HG03025 (cell line): ENCODE results near the gene TRIM24.
"Not testable (repeated sequence)": the region's sequence is repeated elsewhere in the genome, so short reads cannot be mapped to it uniquely, and the experiment has no call there.

Experiments used
- ATAC-seq: cut with Tn5 transposase; IDR thresholded peaks from one replicate; pipeline ENCODE4 v1.9.1; 2021; ENCODE audit warnings: mild to moderate bottlenecking, moderate library complexity; ENCODE audit not compliant: unreplicated experiment, low FRiP score

The TRIM24 gene

DNA sequence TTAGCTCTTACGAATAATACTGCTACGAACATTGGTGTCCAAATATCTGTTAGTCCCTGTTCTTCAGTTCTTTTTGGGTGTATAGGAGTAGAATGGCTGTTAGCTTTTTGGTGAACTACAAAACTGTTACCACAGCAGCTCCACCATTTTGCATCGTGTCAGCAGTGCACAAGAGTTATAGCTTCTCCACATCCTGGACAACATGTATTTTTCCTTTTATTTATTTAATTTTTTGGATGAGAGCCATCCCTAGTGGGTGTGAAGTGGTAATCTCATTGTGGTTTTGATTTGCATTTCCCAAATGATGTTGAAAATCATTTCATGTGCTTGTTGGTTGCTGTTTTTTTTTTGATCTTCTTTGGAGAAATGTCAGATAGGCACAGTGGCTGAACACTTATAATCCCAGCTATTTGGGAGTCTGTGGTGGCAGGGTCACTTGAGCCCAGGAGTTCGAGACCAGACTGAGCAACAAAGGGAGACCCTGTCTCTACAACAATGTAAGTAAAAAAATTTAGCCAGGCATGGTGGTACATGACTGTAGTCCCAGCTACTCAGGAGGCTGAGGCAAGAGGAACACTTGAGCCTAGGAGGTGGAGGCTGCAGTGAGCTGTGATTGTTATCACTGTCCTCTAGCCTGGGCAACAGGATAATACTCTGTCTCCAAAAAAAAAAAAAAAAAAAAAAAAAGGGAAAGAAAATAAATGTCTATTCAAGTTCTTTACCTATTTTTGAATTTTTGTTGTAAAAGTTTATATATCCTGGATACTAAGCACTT is 31.7 kb downstream of the TRIM24 start:
- no peak for ATAC-seq

DNA sequence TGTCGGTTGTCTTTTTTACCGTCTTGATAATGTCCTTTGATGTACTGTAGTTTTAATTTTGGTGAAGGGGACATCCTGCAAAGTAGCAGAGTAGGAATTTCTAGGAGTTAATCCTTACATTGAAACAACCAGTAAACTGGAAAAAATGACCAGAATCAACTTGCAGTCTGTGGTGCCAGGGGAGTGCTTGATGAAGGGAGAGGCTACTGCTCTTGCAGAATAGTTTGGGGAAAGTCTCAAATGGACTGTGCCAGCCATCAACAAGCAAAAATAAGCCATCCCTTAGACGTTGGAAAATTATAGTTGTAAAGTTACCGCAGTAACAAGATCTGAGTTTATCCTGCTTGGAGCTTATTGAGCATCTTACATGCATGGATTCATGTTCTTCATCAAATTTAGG is 32.4 kb downstream of the TRIM24 start:
- ATAC-seq: no peak

DNA sequence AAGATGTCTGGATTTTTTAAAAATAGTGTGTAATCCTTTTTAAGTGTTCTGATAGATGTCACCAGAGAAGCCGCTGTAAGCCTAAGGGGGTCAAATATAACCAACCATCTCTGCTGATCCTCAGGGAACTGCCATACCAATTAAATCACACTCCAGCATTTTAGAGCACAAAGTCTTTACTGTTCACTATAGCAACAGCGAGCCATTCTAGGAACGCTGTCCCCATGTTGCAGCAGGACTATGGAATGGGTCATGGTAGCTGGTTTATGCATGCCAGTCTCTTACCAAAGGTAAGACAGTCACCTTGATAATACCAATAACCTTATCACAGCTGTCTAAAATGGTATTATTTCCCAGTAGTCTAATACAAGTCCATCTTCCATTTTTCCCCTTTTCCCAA is 33.5 kb downstream of the TRIM24 start:
- ATAC-seq: no peak

DNA sequence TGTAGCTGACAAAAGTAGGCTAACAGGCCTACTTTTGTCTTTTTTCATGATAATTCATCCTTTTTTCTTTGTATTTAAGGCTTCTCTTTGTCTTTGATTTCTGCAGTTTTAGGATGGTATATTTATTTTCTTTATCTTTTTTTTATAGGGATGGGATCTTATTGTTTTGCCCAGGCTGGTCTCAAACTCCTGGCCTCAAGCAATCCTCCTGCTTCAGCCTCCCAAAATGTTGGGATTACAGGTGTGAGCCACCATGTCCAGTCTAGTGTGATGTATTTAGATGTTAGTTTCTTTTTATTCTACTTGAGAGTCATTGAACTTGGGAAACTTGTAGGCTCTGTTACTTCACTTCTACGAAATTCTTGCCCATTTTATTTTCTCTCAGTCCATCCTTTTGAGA is 35.4 kb downstream of the TRIM24 start:
- no peak for ATAC-seq

DNA sequence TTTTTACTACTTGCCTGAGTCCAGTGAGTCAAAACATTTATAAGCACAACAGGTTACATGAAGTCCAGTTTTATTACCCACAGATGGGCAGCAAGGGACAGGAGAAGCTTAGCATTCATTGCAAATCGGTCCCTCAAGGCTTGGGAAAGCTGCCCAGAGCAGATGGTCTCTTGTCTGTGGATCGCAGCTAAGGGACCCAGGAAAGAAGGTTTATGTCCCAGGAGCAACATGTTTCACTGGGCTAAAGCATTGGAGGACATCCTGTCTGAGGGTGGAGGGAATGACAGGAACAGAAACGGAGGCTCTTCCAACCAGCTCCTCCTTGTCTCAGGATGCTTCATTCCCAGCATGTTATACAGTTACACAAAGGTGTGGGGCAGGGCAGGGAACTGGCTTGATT is 39.3 kb downstream of the TRIM24 start:
- no peak for ATAC-seq

DNA sequence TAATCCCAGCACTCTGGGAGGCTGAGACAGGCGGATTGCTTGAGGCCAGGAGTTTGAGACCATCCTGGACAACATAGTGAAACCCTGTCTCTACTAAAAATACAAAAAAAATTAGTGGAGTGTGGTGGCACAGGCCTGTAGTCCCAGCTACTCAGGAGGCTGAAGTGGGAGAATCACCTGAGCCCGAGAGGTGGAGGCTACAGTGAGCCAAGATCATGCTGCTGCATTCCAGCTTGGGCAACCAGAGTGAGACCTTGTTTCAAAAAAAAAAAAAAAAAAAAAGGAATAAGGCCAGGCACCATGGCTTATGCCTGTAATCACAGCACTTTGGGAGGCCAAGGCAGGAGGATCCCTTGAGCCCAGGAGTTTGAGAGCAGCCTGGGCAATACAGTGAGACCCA is 40.2 kb downstream of the TRIM24 start:
- ATAC-seq: not testable (repeated sequence)

DNA sequence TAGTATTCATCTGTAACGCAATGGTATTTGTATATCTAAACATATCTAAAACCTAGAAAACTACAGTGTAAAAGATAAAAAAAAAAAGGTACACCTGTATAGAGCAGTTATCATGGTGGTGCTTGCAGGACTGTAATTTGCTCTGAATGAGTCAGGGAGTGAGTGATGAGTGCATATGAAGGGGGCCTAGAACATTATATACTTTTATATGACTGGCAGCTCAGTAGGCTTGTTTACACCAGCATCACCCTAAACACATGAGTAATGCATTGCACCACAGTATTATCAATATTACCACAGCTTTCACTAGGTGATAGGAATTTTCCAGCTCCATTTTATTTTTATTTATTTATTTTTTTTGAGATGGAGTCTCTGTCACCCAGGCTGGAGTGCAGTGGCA is 40.8 kb downstream of the TRIM24 start:
- no peak for ATAC-seq

DNA sequence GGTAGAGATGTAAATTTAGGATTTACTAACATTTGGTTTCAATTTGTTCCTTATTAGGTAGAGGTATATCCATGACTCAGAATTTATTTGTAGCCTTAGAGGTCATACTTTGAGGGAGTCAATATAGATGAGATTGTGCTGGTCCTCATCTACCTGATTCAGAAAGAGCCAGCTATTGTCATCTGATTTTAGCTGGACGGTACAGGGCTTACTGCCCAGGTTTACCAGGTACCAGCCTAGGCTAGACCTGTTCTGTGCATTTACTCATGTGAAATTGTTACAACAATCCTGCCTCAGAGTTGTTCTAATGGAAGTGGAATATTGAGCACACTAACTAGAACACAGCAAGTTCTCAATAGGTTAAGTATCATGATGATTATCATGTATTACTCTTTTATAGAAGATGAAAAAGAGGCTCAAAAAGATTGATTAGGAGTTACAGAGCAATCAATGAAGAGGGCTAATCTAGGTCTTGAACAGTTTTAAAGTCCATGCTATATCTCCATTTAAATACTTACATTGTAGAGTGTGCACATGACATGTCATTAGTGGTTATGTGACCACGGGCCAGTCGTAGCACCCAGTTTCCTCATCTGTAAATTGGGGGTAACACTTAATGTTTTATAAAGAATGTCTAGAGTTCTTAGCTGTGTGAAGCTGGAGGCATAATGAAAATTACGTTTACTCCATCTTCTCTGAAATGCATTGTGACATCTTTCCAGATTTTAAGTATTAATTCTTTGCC is 42.1 kb downstream of the TRIM24 start:
- no peak for ATAC-seq

DNA sequence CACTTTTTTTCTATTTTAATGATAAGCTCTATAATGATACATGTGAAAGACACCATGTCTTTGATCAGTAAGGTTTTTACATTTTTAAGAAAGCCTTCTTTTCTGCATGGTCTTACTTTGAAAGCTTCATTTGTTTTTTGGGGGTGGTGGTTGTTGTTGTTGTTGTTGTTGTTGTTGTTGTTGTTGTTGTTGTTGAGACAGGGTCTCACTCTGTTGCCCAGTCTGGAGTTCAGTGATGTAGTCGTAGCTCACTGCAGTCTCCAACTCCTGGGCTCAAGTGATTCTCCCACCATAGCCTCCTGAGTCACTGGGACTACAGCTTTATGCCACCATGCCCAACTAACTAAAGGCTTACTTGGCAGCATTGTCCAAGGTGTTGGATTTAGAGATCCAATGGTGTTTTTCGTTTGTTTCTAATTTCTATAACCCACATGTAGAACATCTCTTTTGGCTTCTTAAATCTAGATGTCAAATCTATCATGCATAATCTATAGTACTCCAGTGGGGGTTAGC is 45.4 kb downstream of the TRIM24 start:
- ATAC-seq: no peak

DNA sequence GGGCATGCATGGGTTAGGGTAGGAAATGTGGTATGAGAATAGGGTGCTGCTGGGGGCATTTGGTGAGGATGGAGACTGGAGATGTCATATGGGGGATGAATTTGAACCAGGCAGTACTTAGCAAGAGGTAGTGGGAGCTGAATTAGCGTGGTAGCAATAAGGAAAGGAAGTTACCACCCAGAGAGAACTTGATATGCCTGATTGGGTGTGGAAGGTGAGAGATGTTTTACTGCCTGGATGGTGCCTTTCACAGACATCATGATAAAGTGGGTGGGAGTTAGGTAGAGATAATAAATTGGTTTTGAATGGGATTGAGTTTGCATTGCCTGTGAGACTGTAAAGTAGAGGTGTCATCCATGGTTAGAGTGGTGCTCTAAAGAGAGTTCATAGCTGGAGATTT is 46.7 kb downstream of the TRIM24 start:
- no peak for ATAC-seq

DNA sequence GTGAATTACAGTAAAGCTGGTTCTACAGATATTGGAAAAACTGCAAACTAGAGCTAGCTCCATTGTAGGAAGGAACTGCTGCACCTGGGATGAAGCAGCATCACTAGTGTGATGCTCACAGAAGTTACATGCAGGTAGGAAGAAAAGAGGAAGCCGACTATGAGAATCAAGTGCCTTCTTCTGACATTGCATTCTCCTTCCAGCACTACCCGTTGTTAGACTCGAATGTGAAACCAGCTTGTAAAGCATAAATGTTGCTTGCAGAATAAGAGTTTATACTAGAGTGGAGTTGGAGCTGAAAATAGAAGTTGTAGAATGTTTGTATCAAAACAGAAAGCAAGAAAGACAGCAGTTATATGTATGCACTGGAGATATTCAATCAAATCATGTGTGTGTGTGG is 49.9 kb downstream of the TRIM24 start:
- no peak for ATAC-seq

DNA sequence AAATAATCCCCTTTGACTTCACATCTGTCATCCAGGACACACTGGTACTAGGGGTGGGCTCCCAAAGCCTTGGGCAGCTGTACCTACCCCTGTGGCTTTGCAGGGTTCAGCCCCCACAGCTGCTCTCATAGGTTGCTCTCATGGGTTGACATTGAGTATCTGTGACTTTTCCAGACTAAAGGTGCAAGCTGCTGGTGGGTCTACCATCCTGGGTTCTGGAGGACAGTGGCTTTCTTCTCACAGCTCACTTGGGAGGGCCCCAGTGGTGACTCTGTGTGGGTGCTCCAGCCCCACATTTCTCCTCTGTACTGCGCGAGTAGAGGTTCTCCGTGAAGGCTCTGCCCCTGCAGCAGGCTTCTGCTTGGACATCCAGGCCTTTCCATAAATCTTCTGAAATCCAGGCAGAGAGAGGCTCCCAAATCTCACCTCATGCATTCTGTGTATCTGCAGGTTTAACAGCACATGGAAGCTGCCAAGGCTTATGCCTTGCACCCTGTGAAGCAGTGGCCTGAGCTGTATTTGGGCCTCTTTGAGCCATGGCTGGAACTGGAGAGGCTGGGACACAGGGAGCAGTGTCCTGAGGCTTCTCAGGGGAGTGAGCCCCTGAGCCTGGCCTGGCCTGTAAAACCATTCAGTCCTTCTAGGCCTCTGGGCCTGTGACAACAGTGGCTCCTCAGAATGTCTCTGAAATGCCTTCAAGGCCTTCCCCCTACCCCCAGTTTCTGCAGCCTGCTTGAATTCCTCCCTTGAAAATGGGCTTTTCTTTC is 52.2 kb downstream of the TRIM24 start:
- ATAC-seq: no peak

DNA sequence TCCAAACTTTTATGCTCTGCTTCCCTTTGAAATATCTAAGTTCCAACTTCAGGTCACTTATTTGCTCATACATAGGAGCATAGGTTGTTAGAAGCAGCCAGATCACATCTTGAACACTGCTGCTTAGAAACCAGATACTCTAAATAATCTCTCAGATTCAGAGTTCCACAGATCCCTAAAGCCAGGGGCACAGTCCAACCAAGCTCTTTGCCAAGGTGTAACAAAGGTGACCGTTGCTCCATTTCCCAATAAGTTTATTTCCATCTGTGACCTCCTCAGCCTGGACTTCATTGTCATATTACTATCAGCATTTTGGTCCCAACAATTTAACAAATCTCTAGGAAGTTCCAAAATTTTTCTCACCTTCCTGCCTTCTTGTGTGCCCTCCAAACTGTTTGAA is 52.8 kb downstream of the TRIM24 start:
- ATAC-seq: no peak

DNA sequence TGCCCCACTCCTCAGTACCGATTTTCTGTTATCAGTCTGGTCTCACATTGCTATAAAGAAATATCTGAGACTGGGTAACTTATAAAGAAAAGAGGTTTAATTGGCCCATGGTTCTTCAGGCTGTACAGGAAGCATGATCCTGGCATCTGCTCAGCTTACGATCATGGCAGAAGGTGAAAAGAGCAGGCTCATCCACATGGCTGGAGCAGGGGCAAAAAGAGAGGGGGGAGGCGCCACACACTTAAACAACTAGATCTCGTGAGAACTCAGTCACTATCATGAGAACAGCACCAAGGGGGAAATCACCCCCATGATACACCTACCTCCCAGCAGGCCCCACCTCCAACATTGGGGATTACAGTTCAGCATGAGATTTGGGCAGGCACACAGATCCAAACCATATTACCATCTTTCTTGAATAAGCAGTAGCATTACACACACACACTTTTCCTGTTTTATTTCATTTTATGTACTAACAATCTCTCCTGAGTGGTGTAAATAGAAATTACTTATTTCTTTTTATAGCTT is 53.3 kb downstream of the TRIM24 start:
- ATAC-seq: no peak

DNA sequence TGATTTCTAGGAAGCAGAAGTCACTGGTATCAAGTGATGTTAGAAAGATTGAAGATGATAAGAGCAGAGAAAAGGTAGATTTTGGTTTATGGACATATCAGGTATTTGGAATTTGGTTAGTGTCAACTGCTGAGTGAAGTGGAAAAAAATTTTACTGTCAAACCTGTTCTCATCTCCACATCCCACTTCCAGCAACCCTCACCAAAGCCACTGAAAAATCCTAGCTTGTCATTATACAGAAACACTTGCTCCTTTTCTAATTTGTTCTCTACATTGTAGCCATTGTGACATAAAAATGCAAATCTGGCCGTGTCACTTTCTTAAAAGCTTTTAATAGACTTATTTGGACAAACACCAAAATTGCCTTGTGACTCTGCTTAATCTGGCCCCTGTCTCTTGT is 54.0 kb downstream of the TRIM24 start:
- no peak for ATAC-seq

DNA sequence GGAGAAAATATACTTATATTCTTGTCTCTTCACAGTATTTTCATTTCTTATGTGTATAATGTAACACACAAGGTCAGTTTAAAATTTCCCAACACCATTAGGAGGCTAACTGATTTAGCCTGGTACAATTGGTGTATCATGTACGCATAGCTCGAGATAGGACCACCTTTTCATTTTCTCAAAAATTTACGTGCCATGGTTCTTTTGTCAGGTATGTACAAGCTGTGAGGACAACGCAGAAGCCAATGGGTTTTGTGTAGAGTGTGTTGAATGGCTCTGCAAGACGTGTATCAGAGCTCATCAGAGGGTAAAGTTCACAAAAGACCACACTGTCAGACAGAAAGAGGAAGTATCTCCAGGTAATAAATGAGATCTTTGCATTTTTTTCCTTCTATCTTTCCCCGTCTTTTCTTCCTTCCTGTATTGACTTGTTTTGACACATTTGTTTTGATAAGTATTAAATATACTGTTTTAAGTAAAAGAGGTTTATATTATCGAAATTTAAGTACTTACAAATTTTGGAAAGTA is 55.0 kb downstream of the TRIM24 start:
- ATAC-seq: no peak

DNA sequence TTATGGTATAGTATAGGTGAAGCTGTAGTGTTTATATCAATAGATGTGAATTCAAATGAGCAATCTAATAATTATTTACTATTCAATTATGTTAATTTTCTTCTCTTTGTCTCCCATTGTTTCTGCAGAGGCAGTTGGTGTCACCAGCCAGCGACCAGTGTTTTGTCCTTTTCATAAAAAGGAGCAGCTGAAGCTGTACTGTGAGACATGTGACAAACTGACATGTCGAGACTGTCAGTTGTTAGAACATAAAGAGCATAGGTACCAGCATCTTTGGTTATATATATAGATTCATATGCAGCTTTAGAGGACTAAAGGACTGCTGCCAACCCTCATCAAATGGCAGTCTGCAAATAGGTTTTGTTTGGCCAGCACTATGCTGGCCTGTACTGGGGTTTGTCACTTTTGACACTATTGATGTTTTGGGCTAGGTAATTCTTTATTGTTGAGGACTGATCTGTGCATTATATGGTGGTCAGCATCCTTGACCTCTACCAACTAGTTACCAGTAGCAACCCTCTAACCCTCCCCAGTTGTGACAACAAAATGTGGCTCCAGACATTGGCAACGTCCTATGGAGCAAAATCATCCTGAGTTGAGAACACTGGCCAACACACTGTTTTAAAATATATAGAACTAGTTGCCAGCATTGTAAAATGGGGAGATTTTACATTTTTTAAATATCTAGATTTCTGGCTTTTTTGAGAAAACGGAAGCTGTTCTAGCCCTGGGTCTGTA is 59.2 kb downstream of the TRIM24 start:
- ATAC-seq: no peak

DNA sequence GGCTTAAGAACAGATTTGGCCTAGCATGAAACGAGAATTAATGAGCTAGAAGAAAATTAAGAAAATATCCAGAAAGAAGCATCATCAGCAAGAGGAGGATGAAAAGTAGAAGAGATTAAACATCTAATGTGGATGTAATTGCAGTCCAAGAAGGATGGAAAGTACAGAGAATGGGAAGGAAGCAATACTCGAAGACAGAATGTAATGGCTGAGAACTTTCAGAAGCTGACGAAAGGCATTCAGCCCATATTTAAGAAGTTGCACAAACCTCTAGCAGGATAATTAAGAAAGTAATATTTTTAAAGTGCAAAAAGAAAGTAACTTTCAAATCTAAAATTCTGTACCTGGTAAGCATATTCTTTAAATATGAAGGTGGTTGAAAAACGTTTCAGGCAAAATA is 60.7 kb downstream of the TRIM24 start:
- ATAC-seq: no peak

DNA sequence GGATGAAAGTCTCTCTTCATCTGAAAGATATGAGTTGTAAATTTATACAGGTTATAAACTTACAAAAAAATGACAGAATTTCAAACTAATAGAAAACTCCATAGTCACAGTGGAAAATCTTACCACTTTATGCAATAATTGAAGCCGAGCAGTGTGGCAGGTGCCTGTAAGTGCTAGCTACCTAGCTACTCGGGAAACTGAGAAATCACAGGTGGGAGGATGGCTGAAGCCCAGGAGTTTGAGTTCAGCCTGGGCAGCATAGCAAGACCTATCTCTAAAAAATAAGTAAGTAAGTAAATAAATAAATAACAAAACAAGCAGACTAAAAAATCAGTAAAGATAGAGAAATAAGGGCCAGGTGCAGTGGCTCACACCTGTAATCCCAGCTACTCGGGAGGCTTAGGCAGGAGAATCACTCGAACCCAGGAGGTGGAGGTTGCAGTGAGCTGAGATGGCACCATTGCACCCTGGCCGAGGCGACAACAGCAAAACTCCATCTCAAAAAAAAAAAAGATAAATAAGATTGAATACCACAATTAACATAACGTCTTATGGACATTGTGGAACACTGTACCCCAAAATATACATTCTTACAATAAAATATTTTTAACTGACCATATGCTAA is 61.9 kb downstream of the TRIM24 start:
- ATAC-seq: no peak

DNA sequence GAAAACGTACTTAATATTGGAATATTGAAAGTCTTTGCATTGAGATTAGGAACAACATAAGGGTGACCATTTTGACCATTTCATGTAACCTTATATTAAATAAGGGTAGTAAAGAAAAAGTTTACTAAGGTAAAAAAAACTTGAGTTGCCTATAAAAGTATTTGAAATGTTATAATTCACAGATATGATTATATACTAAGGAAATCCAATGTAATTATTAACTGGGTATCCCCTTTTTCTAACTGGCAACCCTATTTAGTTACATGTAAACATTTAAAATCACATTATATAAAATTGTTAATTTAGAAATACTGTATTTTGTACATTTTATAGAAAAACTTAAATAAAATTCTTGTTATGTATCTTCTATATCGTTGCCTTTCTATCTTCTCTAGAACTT is 64.2 kb downstream of the TRIM24 start:
- ATAC-seq: no peak
